Type B pancreatic cell (in vitro differentiated cells): ENCODE measurements around the gene DCBLD1. TPM values are rescaled to one million over a fixed set of nuclear protein-coding genes. Genes with fewer than 3 reads are reported as not detected.
A peak's percentile ranks its signal among the peaks of the same experiment; 100 is the strongest.

Experiments used
- DNase-seq: peaks from one replicate; pipeline ENCODE4 v3.0.0; 2021; ENCODE audit warnings: mixed read lengths; ENCODE audit not compliant: unreplicated experiment; ENCODE audit errors: extremely low spot score
- H3K27ac Mint-ChIP-seq: 2 replicates; pipeline ENCODE4 v1.8.0; 2021; ENCODE audit warnings: mild to moderate bottlenecking, mixed read lengths
- H3K27me3 Mint-ChIP-seq: 2 replicates; pipeline ENCODE4 v1.8.0; 2021; ENCODE audit warnings: mixed read lengths
- H3K36me3 Mint-ChIP-seq: 2 replicates; pipeline ENCODE4 v1.8.0; 2021; ENCODE audit warnings: mixed read lengths
- H3K4me1 Mint-ChIP-seq: one replicate; pipeline ENCODE4 v1.8.0; 2021; ENCODE audit warnings: mixed read lengths; ENCODE audit not compliant: unreplicated experiment
- H3K4me3 Mint-ChIP-seq: 2 replicates; pipeline ENCODE4 v1.8.0; 2021; ENCODE audit warnings: mild to moderate bottlenecking, mixed read lengths
- H3K9me3 Mint-ChIP-seq: 2 replicates; pipeline ENCODE4 v1.8.0; 2021; ENCODE audit warnings: mixed read lengths
- CTCF ChIP-seq: fragments of 200-600 bp; sonication (generic); conservative IDR thresholded peaks from 2 replicates; pipeline ENCODE4 v1.5.0; 2021; ENCODE audit warnings: antibody characterized with exemption, mild to moderate bottlenecking
- total RNA-seq: library from RNA; stranded (reverse); gene quantifications from 2 replicates; pipeline ENCODE4 v1.2.1, GENCODE V29; 2021; ENCODE audit warnings: low replicate concordance

The DCBLD1 gene
- total RNA-seq, 1 donor from 2014 or later, result 9.0 TPM

- peaks cover 15% of the 10 kb centered on the region for H3K4me1 Mint-ChIP-seq
- peak overlapping the region; percentile 43 for H3K27ac Mint-ChIP-seq
- no peak for DNase-seq
Measured at GRCh38 chr6:117545161-117545595, 62.7 kb downstream of the DCBLD1 start.

GRCh38 chr6:117546674-117547073 is 64.2 kb downstream of the DCBLD1 start:
- H3K27me3 Mint-ChIP-seq, result no peaks in the 10 kb centered on the region
- H3K4me3 Mint-ChIP-seq, result no peak overlapping the region
- peaks cover 15% of the 10 kb centered on the region for H3K4me1 Mint-ChIP-seq
- no peaks in the 10 kb centered on the region for H3K9me3 Mint-ChIP-seq
- no peak for DNase-seq
- no peak for TF ChIP-seq CTCF
- H3K36me3 Mint-ChIP-seq, result peaks cover 9% of the 10 kb centered on the region
- peak overlapping the region; percentile 63 for H3K27ac Mint-ChIP-seq

More at GRCh38 chr6:117545161-117545595, 62.7 kb downstream of the DCBLD1 start:
- no peak for TF ChIP-seq CTCF
- Mint-ChIP-seq H3K4me3 (peak overlapping the region; percentile 21), H3K36me3 (peaks cover 9% of the 10 kb centered on the region), H3K9me3 (no peaks in the 10 kb centered on the region), H3K27me3 (no peaks in the 10 kb centered on the region)

GRCh38 chr6:117547688-117548621 is 65.5 kb downstream of the DCBLD1 start:
- H3K4me3 Mint-ChIP-seq, result no peak overlapping the region
- peaks cover 9% of the 10 kb centered on the region for H3K36me3 Mint-ChIP-seq
- peaks cover 15% of the 10 kb centered on the region for H3K4me1 Mint-ChIP-seq
- H3K27me3 Mint-ChIP-seq, result no peaks in the 10 kb centered on the region
- TF ChIP-seq CTCF, result no peak
- H3K27ac Mint-ChIP-seq, result no peak overlapping the region
- no peak for DNase-seq
- no peaks in the 10 kb centered on the region for H3K9me3 Mint-ChIP-seq

GRCh38 chr6:117548797-117549301 is 66.4 kb downstream of the DCBLD1 start:
- H3K36me3 Mint-ChIP-seq, result peaks cover 9% of the 10 kb centered on the region
- H3K27ac Mint-ChIP-seq, result no peak overlapping the region
- H3K9me3 Mint-ChIP-seq, result no peaks in the 10 kb centered on the region
- no peak for DNase-seq
- H3K27me3 Mint-ChIP-seq, result no peaks in the 10 kb centered on the region
- H3K4me1 Mint-ChIP-seq, result peaks cover 15% of the 10 kb centered on the region
- no peak overlapping the region for H3K4me3 Mint-ChIP-seq
- TF ChIP-seq CTCF, result no peak

- peaks cover 15% of the 10 kb centered on the region for H3K4me1 Mint-ChIP-seq
- no peaks in the 10 kb centered on the region for H3K27me3 Mint-ChIP-seq
- H3K4me3 Mint-ChIP-seq, result peak overlapping the region; percentile 2
- H3K27ac Mint-ChIP-seq, result peak overlapping the region; percentile 48
- no peak for TF ChIP-seq CTCF
- H3K36me3 Mint-ChIP-seq, result peaks cover 9% of the 10 kb centered on the region
- H3K9me3 Mint-ChIP-seq, result no peaks in the 10 kb centered on the region
- DNase-seq, result no peak
Measured at GRCh38 chr6:117549611-117550010, 67.1 kb downstream of the DCBLD1 start.
